Fibroblast of pulmonary artery (primary cell): ENCODE measurements around the gene LTC4S.

Experiments used
- DNase-seq: peaks from one replicate; pipeline ENCODE4 v3.0.0-alpha.2; 2010; ENCODE audit warnings: low read depth
- H3K4me3 ChIP-seq: replicated peaks from 2 replicates; pipeline ENCODE4 v1.5.1; 2011; ENCODE audit warnings: low read depth, mild to moderate bottlenecking, control low read depth, low read length, moderate library complexity
- TF ChIP-seq, protein P1 (sequence below): IDR thresholded peaks from 2 replicates; pipeline ENCODE4 v1.5.1; 2011; ENCODE audit warnings: mild to moderate bottlenecking, control low read depth, low read length, inconsistent platforms; ENCODE audit errors: missing control alignments

Gene LTC4S

GRCh38 chr5:179777456-179777855, 16.3 kb upstream of the LTC4S start:
- TF ChIP-seq, protein P1, sequence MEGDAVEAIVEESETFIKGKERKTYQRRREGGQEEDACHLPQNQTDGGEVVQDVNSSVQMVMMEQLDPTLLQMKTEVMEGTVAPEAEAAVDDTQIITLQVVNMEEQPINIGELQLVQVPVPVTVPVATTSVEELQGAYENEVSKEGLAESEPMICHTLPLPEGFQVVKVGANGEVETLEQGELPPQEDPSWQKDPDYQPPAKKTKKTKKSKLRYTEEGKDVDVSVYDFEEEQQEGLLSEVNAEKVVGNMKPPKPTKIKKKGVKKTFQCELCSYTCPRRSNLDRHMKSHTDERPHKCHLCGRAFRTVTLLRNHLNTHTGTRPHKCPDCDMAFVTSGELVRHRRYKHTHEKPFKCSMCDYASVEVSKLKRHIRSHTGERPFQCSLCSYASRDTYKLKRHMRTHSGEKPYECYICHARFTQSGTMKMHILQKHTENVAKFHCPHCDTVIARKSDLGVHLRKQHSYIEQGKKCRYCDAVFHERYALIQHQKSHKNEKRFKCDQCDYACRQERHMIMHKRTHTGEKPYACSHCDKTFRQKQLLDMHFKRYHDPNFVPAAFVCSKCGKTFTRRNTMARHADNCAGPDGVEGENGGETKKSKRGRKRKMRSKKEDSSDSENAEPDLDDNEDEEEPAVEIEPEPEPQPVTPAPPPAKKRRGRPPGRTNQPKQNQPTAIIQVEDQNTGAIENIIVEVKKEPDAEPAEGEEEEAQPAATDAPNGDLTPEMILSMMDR: no peak
- no peak for DNase-seq

DNA sequence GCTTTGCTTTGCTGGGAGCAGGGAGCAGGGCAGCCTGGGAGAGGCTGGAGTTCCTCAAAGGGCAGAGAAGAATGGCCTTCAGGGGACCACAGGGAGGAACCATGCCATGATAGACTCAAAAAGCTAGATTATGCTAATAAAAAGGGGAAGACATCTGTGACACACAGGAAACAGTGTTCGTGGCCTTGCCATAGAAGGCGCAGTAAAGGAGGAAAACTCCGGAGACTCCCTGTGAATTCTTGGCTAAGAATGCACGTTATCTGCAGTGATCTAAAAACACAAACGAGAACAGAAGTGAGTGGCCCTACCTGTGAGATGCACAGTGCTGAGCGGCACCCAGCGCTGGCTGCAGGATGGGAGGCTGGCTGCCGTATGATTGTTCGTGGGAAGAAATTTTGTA, 15.9 kb upstream of the LTC4S start:
- no peak for DNase-seq
- no peak overlapping the region for H3K4me3 ChIP-seq
- TF ChIP-seq, protein P1: no peak

More at GRCh38 chr5:179777456-179777855, 16.3 kb upstream of the LTC4S start:
- no peak overlapping the region for H3K4me3 ChIP-seq

DNA sequence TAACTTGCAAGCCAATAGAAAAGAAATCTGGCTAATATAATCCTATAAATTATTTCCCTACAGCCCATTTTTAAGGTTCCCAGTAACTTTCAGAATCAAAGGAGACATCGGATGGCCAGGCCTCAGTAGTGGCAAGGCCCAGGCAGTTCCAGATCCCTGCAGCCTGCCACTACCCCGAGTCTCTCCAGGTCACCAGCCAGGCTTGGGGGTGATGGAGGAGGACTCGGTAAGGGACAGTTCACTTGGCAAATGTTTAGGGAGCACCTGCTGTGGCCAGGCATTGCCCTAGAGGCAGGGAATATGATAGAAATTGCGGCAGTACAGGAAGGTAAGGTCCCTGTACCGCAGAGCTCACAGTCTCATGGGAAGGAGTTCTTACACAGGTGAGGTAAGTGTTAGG, 15.2 kb upstream of the LTC4S start:
- TF ChIP-seq, protein P1: no peak
- H3K4me3 ChIP-seq: no peak overlapping the region
- DNase-seq: no peak

GRCh38 chr5:179779826-179780225, 14.0 kb upstream of the LTC4S start:
- no peak overlapping the region for H3K4me3 ChIP-seq
- TF ChIP-seq, protein P1: no peak
- DNase-seq: no peak

- no peak for DNase-seq
- TF ChIP-seq, protein P1: no peak
- no peak overlapping the region for H3K4me3 ChIP-seq
These were observed 13.4 kb upstream of the LTC4S start for GRCh38 chr5:179780362-179780761.

GRCh38 chr5:179781846-179782245, 11.9 kb upstream of the LTC4S start:
- no peak for DNase-seq
- TF ChIP-seq, protein P1: no peak
- H3K4me3 ChIP-seq: no peak overlapping the region

- no peak overlapping the region for H3K4me3 ChIP-seq
- TF ChIP-seq, protein P1: no peak
- no peak for DNase-seq
These were observed 10.7 kb upstream of the LTC4S start for GRCh38 chr5:179783128-179783527.
